Activated naive CD4-positive, alpha-beta T cell treated with anti-CD3 and anti-CD28 coated beads, Interleukin-2, amount 50 U/mL, for 72 hours (primary cell): ENCODE results near the gene CDC25A. TPM values are rescaled to one million over a fixed set of nuclear protein-coding genes. Genes with fewer than 3 reads are reported as not detected.
"Not testable (repeated sequence)": the region's sequence is repeated elsewhere in the genome, so short reads cannot be mapped to it uniquely, and the experiment has no call there.

ENCODE experiments used
- ATAC-seq, 2 donors: fragments of 150-1000 bp; cut with Tn5 transposase; 2 replicates each; pipeline ENCODE4 v1.10.0; 2021; ENCODE audit warnings: mild to moderate bottlenecking in 2 of 2, moderate library complexity in 2 of 2
- DNase-seq, 2 donors: peaks; one replicate each; pipeline ENCODE4 v3.0.0; 2021 to 2022; ENCODE audit warnings: low spot score in 2 of 2
- H3K27ac Mint-ChIP-seq, 2 donors: one replicate each; pipeline ENCODE4 v1.8.0; 2022; ENCODE audit warnings: mild to moderate bottlenecking in 2 of 2, mixed read lengths in 2 of 2
- H3K36me3 Mint-ChIP-seq, 2 donors: one replicate each; pipeline ENCODE4 v1.8.0; 2022; ENCODE audit warnings: mixed read lengths in 2 of 2
- H3K9me3 Mint-ChIP-seq, 2 donors: one replicate each; pipeline ENCODE4 v1.8.0; 2022; ENCODE audit warnings: mixed read lengths in 2 of 2
- total RNA-seq, 2 donors: library from RNA; stranded (reverse); gene quantifications; one replicate each; pipeline ENCODE4 v1.2.3, GENCODE V29; 2022

Gene CDC25A
- total RNA-seq, 2 donors from 2014 or later = 29.0 to 37.6 TPM

DNA sequence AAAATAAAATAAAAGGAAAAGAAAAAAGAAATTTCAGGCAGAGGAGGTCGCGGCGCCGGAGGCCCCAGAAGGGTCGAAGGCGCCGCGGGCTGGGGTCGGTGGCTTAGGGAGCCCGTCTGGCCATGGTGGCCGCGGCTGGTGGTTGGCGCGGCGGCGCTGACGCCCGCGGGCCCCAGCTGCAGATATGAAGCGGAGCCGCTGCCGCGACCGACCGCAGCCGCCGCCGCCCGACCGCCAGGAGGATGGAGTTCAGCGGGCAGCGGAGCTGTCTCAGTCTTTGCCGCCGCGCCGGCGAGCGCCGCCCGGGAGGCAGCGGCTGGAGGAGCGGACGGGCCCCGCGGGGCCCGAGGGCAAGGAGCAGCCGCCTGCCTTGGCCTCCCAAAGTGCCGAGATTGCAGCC, 22.3 kb upstream of the CDC25A start:
- not testable (repeated sequence) for H3K36me3 Mint-ChIP-seq, ATAC-seq, DNase-seq, H3K9me3 Mint-ChIP-seq, H3K27ac Mint-ChIP-seq

DNA sequence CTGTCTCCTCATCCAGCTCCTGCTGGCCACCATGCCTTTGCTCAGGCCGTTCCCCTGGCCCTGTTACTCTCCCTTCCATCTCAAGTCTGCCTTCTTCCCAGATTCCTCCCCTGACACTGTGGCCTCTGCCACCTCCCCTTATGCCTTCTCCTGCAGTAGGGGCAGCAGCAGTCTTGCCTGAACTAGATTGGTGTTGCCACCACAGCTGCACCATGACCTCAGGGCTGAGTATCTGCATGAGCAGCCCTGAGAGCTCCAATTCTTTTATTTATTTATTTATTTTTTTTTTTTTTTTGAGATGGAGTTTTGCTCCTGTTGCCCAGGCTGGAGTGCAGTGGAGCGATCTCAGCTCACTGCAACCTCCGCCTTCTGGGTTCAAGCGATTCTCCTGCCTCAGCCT, 21.2 kb upstream of the CDC25A start:
- DNase-seq (no peak), ATAC-seq (no peak)
- no peak overlapping the region for H3K27ac Mint-ChIP-seq
- H3K9me3 Mint-ChIP-seq = no peaks in the 10 kb centered on the region
- no peaks in the 10 kb centered on the region for H3K36me3 Mint-ChIP-seq

DNA sequence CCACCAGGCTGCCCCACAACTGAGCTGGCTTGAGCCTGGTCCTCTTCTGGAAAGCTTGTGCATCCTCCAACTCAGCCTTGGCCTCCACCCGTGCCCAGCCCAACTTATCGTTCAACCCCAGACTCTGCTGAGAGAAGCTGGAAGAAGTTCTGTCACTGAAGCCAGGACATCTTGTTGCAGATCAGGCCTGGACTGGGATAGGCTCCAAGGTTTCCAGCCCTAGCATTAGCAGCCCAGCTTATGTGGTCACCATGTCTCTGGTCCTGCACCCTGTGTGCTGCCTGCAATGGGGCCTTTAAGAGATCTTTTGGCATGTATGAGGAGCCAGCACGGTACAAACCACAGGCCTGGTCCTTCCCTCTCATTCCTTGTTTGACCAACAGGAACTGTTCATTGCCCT, 19.9 kb upstream of the CDC25A start:
- H3K27ac Mint-ChIP-seq = no peak overlapping the region
- ATAC-seq (no peak), DNase-seq (no peak)
- H3K36me3 Mint-ChIP-seq = no peaks in the 10 kb centered on the region
- H3K9me3 Mint-ChIP-seq = no peaks in the 10 kb centered on the region

- no peak for DNase-seq
- Mint-ChIP-seq H3K36me3 (no peaks in the 10 kb centered on the region), H3K27ac (no peak overlapping the region), H3K9me3 (no peaks in the 10 kb centered on the region)
- no peak for ATAC-seq
Measured at GRCh38 chr3:48202632-48203031, 14.4 kb upstream of the CDC25A start.

GRCh38 chr3:48199117-48199516, 10.9 kb upstream of the CDC25A start:
- H3K36me3 Mint-ChIP-seq = no peaks in the 10 kb centered on the region
- ATAC-seq (no peak), DNase-seq (no peak)
- no peaks in the 10 kb centered on the region for H3K9me3 Mint-ChIP-seq
- H3K27ac Mint-ChIP-seq = no peak overlapping the region

DNA sequence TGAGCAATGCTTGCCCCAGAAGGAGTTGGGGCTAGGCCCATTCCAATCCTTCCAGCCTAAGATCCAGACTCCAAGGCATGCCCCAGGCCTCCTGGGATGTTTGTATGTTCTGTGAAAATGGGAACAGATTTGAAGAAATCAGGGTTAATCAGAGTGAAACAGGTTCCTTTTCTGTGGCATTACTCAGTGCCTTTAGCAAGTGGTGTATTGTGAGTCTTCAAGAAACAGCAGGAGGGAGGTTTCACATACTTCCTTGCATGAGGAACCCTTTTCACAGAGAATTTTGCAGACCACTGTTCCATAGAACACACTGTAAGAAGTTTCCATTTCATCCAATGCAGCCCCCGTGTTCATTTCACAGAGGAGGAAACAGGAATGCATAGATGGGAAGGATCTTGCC, 8.4 kb upstream of the CDC25A start:
- Mint-ChIP-seq H3K36me3 (no peaks in the 10 kb centered on the region), H3K9me3 (no peaks in the 10 kb centered on the region), H3K27ac (no peak overlapping the region)
- DNase-seq (no peak), ATAC-seq (no peak)

DNA sequence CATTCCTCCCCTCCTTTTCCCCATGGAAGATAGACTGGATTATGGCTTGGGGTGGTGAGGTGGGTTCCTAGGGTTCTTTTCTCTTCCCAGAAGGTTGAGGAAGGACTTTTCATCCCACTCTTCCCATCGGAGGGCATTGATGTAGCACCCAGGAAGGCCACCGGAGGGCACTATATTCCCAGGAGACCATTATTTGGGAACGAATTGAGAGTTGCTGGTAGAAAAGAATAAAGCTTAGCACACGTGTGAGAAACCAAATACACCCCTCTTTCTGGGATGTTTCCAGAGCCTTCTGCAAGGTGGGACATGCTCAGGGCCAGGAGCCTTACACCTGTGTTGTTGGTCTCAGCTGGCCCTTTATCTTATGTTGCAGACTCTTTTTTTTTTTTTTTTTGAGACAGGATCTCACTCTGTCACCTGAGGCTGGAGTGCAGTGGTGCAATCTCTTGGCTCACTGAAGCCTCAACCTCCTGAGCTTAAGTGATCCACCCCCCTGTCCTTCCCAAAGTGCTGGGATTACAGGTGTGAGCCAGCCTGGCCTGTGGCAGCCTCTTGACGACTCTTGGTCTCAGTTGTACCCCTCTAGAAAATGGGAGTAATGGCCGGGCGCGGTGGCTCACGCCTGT, 6.3 kb upstream of the CDC25A start:
- ATAC-seq (peak in 1 of 2 donors; percentile 54), DNase-seq (peak in 1 of 2 donors; percentile 36)
- Mint-ChIP-seq H3K36me3 (no peaks in the 10 kb centered on the region), H3K27ac (no peak overlapping the region), H3K9me3 (no peaks in the 10 kb centered on the region)

GRCh38 chr3:48190911-48191310, 2.7 kb upstream of the CDC25A start:
- no peaks in the 10 kb centered on the region for H3K9me3 Mint-ChIP-seq
- no peak for DNase-seq
- ATAC-seq = no peak
- peaks cover 16 to 20% of the 10 kb centered on the region in 2 donors for H3K36me3 Mint-ChIP-seq
- no peak overlapping the region for H3K27ac Mint-ChIP-seq

GRCh38 chr3:48189321-48189720, 1.1 kb upstream of the CDC25A start:
- H3K36me3 Mint-ChIP-seq = peaks cover 31 to 33% of the 10 kb centered on the region in 2 donors
- H3K27ac Mint-ChIP-seq = peak overlapping the region; percentile 82 to 85
- H3K9me3 Mint-ChIP-seq = no peaks in the 10 kb centered on the region
- no peak for ATAC-seq
- DNase-seq = no peak

- ATAC-seq (peak; percentile 33 to 46), DNase-seq (peak; percentile 60 to 61)
- no peaks in the 10 kb centered on the region for H3K9me3 Mint-ChIP-seq
- peak overlapping the region; percentile 82 to 94 for H3K27ac Mint-ChIP-seq
- H3K36me3 Mint-ChIP-seq = peaks cover 45 to 49% of the 10 kb centered on the region in 2 donors
Measured at GRCh38 chr3:48187579-48188265, 495 bp downstream of the CDC25A start.

DNA sequence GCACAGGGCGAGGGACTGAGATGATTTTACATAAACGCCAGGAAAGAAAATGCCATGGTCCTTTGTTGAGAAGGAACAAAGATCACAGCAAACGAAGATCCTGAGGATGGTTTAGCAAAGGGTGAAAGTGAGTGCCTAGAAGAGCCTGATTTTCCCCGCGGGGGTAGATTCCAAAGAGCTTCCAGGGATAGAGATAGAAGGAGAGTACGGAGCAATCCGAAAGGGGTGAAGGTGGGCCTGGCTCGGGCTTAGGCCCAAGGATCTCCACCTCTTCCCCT, 977 bp downstream of the CDC25A start:
- Mint-ChIP-seq H3K9me3 (no peaks in the 10 kb centered on the region), H3K27ac (peak overlapping the region; percentile 77 to 98), H3K36me3 (peaks cover 50 to 53% of the 10 kb centered on the region in 2 donors)
- ATAC-seq (no peak), DNase-seq (no peak)

DNA sequence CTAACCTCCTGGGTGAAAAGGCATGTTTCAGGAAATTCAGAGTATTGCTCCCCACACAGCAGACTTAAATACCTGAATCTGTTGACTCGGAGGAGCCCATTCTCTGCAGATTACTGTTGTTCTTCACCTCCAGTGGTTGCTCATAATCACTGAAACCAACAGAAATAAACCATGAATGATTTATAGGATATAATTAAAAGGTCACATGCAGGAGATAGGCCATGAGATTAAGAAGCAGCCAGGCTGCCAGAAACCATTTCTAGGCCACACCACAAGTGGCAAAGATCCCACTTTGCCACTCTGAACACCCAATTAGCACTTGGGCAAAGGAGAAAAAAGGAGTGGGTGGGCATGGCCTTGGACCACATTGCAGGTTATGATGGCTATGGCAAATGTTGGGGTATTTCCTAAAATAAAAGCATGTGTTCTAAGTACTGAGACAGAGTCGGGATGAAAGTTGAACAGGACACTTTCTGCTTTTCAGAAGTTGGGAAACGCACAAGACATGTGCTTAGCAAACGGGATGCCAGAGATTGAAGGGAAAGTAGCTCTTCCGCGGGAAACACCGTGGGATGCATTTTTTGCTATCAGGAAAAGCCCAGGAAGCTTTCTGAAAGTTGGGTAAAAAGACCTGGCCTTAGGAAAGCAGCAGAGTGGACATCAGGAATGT, 1.5 kb downstream of the CDC25A start:
- DNase-seq (no peak), ATAC-seq (no peak)
- peak overlapping the region; percentile 77 to 98 for H3K27ac Mint-ChIP-seq
- peaks cover 55 to 58% of the 10 kb centered on the region in 2 donors for H3K36me3 Mint-ChIP-seq
- no peaks in the 10 kb centered on the region for H3K9me3 Mint-ChIP-seq

- peaks cover 67 to 69% of the 10 kb centered on the region in 2 donors for H3K36me3 Mint-ChIP-seq
- no peaks in the 10 kb centered on the region for H3K9me3 Mint-ChIP-seq
- no peak for ATAC-seq
- no peak for DNase-seq
- no peak overlapping the region for H3K27ac Mint-ChIP-seq
Measured at GRCh38 chr3:48185129-48185528, 3.1 kb downstream of the CDC25A start.

GRCh38 chr3:48184299-48184698, 3.9 kb downstream of the CDC25A start:
- no peak for ATAC-seq
- no peaks in the 10 kb centered on the region for H3K9me3 Mint-ChIP-seq
- DNase-seq = no peak
- H3K36me3 Mint-ChIP-seq = peaks cover 69% of the 10 kb centered on the region in 2 donors
- no peak overlapping the region for H3K27ac Mint-ChIP-seq

DNA sequence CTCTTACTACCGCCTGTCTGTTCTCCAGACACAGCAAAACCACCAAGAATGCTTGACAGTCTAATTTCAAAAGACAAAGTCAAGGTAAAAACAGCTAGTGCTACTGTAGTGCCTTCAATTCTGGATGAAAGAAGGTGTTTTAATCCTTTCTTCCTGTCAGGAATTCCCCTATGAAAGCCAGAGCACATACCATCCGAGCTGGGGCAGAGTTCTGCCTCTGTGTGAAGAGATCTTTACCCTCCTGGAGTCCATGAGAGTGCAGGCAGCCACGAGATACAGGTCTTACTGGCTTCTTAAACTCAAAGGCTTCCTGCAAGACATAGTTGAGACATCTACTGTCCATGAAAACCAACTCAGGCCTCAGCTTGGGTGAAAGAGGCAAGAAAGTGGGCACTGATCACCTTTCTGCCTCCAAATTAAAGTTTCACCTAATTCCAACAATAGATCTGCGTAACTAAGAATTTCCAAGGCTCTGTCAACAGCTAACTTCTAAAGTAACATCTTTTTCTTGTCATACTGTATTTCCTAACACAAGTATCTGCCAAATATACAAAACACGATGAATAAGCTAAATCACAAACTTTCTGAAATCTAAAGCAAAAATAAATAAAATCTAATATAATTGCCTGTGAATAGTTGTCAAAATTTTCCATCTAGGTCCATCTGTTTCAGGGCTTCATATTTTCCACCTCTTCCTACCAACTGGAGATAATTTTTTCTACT, 7.5 kb downstream of the CDC25A start:
- DNase-seq (no peak), ATAC-seq (no peak)
- H3K36me3 Mint-ChIP-seq = peaks cover 54 to 76% of the 10 kb centered on the region in 2 donors
- no peaks in the 10 kb centered on the region for H3K9me3 Mint-ChIP-seq
- peak overlapping the region in 1 of 2 donors; percentile 66 for H3K27ac Mint-ChIP-seq

- H3K36me3 Mint-ChIP-seq = peaks cover 53 to 74% of the 10 kb centered on the region in 2 donors
- DNase-seq (no peak), ATAC-seq (no peak)
- H3K9me3 Mint-ChIP-seq = no peaks in the 10 kb centered on the region
- H3K27ac Mint-ChIP-seq = peak overlapping the region in 1 of 2 donors; percentile 55
Measured at GRCh38 chr3:48180021-48180420, 8.2 kb downstream of the CDC25A start.

DNA sequence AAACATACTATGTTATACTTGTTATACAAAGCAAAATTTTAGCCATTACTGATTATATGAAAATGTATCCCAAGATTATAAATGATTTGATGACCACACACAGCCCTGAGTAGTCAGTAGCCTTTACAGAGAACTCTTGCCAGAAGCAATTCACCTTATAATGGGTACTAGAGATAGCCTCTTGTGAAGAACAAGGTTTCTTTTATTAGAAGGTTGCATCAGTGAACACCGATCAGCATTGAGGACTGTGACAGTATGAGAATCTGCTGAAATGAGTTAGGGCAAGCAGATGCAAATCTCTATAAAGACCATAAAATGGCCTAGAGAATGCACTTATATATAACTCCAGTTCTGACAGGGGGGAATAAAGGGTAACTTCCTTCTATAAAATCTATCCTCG, 10.1 kb downstream of the CDC25A start:
- ATAC-seq (no peak), DNase-seq (no peak)
- H3K36me3 Mint-ChIP-seq = peaks cover 50 to 72% of the 10 kb centered on the region in 2 donors
- H3K27ac Mint-ChIP-seq = no peak overlapping the region
- no peaks in the 10 kb centered on the region for H3K9me3 Mint-ChIP-seq
